KMS-11 (cell line): Measurements from ENCODE around the gene IFNA17.
"Not testable (repeated sequence)": the region's sequence is repeated elsewhere in the genome, so short reads cannot be mapped to it uniquely, and the experiment has no call there.

Experiments
- H2AFZ ChIP-seq: fragments of 200-600 bp; sonication (generic); 2 replicates; pipeline ENCODE4 v1.6.1; 2016; ENCODE audit warnings: antibody characterized with exemption, mixed run types, low read depth
- H3K27ac ChIP-seq: fragments of 200-600 bp; sonication (generic); 2 replicates; pipeline ENCODE4 v1.6.1; 2016; ENCODE audit warnings: mild to moderate bottlenecking, mixed run types
- H3K27me3 ChIP-seq: fragments of 200-600 bp; sonication (generic); 2 replicates; pipeline ENCODE4 v1.6.1; 2017; ENCODE audit warnings: mild to moderate bottlenecking, low read depth, mixed run types, moderate library complexity; ENCODE audit not compliant: insufficient read depth
- H3K36me3 ChIP-seq: fragments of 200-600 bp; sonication (generic); 2 replicates; pipeline ENCODE4 v1.6.1; 2017; ENCODE audit warnings: mild to moderate bottlenecking, mixed run types; ENCODE audit not compliant: insufficient read depth
- H3K4me1 ChIP-seq: fragments of 200-600 bp; sonication (generic); 2 replicates; pipeline ENCODE4 v1.6.1; 2016; ENCODE audit warnings: mild to moderate bottlenecking, low read depth, mixed run types; ENCODE audit not compliant: poor library complexity, severe bottlenecking
- H3K4me2 ChIP-seq: fragments of 200-600 bp; sonication (generic); 2 replicates; pipeline ENCODE4 v1.7.0; 2016; ENCODE audit warnings: mild to moderate bottlenecking, mixed run types
- H3K4me3 ChIP-seq: fragments of 200-600 bp; sonication (generic); IDR thresholded peaks from 2 replicates; pipeline ENCODE4 v1.6.1; 2017; ENCODE audit warnings: low read depth, low read length, mixed read lengths; ENCODE audit not compliant: insufficient read depth
- H3K79me2 ChIP-seq: fragments of 200-600 bp; sonication (generic); 2 replicates; pipeline ENCODE4 v1.6.1; 2016; ENCODE audit warnings: low read depth, mixed run types; ENCODE audit not compliant: insufficient read depth
- H3K9ac ChIP-seq: fragments of 200-600 bp; sonication (generic); 2 replicates; pipeline ENCODE4 v1.6.1; 2016; ENCODE audit warnings: mild to moderate bottlenecking, mixed run types
- H4K20me1 ChIP-seq: fragments of 200-600 bp; sonication (generic); 2 replicates; pipeline ENCODE4 v1.6.1; 2016; ENCODE audit warnings: mild to moderate bottlenecking, mixed run types; ENCODE audit not compliant: insufficient read depth
- TF ChIP-seq, protein P1 (sequence below): fragments of 200-600 bp; sonication (generic); conservative IDR thresholded peaks from 2 replicates; pipeline ENCODE4 v1.6.1; 2017; ENCODE audit warnings: low read depth, mild to moderate bottlenecking, antibody characterized with exemption, low read length, moderate library complexity, mixed read lengths

The IFNA17 gene

DNA sequence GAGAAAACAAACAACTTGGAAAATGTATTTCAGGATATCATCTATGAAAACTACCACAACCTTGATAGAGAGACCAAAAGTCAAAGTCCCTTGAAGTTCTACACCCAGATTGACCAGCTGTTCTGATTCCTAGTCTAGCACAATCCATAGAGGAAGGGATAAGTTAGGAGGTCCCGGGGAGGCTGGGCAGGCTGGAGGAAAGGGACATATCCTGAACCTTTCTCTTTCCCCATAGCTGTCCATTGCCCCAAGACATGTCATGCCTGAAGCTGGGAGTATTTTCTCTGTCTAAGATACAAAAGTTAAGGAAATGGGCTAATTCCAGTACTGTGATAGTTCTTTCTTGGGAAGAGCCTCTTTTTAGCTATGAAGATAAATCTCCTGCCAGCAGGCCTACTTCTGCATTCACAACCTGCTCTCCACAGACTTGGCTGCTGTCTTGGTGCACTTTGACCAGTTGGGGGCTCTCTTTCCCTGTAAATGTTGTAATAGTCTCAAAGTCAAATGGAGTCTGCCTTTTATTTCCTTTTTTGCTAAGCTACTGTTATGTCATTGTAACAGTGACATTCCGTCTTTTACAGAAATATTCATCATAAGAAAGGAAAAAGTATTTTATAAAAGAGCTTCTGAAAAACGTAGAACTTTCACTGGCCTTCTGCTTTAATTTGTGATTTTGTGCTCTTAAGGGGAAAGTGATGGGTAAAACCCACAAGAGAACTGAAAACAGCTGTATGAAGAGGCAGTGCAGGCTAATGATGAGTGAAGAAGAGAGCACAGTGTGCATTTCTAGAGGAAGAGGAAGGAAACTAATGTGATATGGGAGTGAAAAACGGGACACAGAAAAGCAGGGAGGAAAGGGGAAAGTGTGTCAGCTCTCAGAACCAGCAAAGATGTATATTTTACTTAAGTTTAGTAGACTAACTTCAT lies 44.9 kb downstream of the IFNA17 start:
- H3K4me3 ChIP-seq, H3K4me1 ChIP-seq, H3K79me2 ChIP-seq, H2AFZ ChIP-seq, H3K4me2 ChIP-seq, H3K9ac ChIP-seq, H3K27me3 ChIP-seq, H3K36me3 ChIP-seq, H4K20me1 ChIP-seq, H3K27ac ChIP-seq: not testable (repeated sequence)
- TF ChIP-seq, protein P1, sequence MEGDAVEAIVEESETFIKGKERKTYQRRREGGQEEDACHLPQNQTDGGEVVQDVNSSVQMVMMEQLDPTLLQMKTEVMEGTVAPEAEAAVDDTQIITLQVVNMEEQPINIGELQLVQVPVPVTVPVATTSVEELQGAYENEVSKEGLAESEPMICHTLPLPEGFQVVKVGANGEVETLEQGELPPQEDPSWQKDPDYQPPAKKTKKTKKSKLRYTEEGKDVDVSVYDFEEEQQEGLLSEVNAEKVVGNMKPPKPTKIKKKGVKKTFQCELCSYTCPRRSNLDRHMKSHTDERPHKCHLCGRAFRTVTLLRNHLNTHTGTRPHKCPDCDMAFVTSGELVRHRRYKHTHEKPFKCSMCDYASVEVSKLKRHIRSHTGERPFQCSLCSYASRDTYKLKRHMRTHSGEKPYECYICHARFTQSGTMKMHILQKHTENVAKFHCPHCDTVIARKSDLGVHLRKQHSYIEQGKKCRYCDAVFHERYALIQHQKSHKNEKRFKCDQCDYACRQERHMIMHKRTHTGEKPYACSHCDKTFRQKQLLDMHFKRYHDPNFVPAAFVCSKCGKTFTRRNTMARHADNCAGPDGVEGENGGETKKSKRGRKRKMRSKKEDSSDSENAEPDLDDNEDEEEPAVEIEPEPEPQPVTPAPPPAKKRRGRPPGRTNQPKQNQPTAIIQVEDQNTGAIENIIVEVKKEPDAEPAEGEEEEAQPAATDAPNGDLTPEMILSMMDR: peak; percentile 64
